ENCODE measurements around the gene POLR2L. TPM values are rescaled to one million over a fixed set of nuclear protein-coding genes. Genes with fewer than 3 reads are reported as not detected.

The POLR2L gene
- total RNA-seq, 2 donors from 2014 or later: 33.5 to 83.4 TPM

DNA sequence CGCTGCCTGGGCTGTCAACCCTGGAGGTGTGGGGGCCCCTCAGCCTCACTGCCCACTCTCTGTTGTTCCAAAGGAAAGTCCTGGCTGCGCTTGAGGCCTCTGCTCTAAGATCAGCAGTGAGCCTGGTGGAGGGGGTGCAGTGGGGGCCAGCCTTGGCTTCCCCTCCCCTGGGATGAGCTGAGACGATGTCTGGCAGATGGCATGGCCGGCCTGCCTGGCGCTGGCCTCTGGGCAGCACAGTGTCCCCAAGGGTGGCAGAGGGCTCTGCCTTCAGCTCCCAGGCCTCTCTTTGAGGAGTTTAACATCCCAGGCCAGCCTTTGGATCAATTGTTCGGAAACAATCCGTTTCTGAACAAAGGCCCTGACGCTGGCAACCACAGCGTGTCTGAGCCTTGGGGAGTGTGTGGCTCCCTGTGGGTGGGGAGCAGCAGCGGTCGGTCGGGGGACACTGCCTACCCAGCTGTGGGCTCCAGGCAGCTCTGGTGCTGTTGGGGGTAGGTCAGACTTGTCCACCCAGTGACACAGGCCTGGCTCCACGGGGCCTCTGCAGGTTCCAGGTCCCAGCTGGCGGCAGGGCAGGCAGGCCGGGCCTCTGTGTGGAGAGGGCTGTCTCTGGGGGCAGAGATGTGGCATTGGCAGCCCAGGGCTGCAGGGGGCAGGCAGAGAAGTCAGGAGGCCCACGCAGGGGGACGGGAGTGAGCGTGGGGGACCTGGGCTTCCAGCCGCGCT is 12.4 kb upstream of the POLR2L start:
- Histone ChIP-seq H3K36me3 (replicated peaks in 1 of 2; ENCODE audit: insufficient read depth in 1 of 2, low read depth in 2 of 2) (no peaks in the 10 kb centered on the region), H3K27ac (no peak overlapping the region), H3K27me3 (no peaks in the 10 kb centered on the region), H3K4me1 (peaks cover 16% of the 10 kb centered on the region), H3K9me3 (no peaks in the 10 kb centered on the region), H3K4me3 (no peak overlapping the region)
- intact Hi-C loops (cut with DNase I): loop anchor here (5.0 kb wide), 1 partner anchor 183 kb away; the partner anchor contains the start of gene MUC6
- ATAC-seq: no peak
- TF ChIP-seq POLR2A (IDR thresholded peaks at IDR 0.05) (no peak), CTCF (IDR thresholded peaks at IDR 0.05) (no peak)
- DNase-seq: no peak
- WGBS, 2 donors: 91 to 95% methylated on average over 9 to 20 of the region's 20 CpGs

GRCh38 chr11:853682-854448 is 11.5 kb upstream of the POLR2L start:
- no peak for ATAC-seq
- TF ChIP-seq CTCF (IDR thresholded peaks at IDR 0.05) (no peak), POLR2A (IDR thresholded peaks at IDR 0.05) (no peak)
- 95 to 97% methylated on average over 18 to 22 of the region's 27 CpGs for WGBS, 2 donors
- H3K4me1 ChIP-seq: peaks cover 19% of the 10 kb centered on the region
- no peak for DNase-seq
- no peaks in the 10 kb centered on the region for H3K36me3 ChIP-seq (replicated peaks in 1 of 2; ENCODE audit: insufficient read depth in 1 of 2, low read depth in 2 of 2)
- no peak overlapping the region for H3K4me3 ChIP-seq
- no peak overlapping the region for H3K27ac ChIP-seq
- H3K27me3 ChIP-seq: peaks cover 0 to 6% of the 10 kb centered on the region in 2 donors
- intact Hi-C loops (cut with DNase I): no loop called here
- no peaks in the 10 kb centered on the region for H3K9me3 ChIP-seq

GRCh38 chr11:852762-853161 is 10.4 kb upstream of the POLR2L start:
- H3K36me3 ChIP-seq (replicated peaks in 1 of 2; ENCODE audit: insufficient read depth in 1 of 2, low read depth in 2 of 2): no peaks in the 10 kb centered on the region
- no peak overlapping the region for H3K27ac ChIP-seq
- H3K4me1 ChIP-seq: peaks cover 30% of the 10 kb centered on the region
- DNase-seq (no peak), ATAC-seq (no peak)
- no peaks in the 10 kb centered on the region for H3K9me3 ChIP-seq
- H3K4me3 ChIP-seq: no peak overlapping the region
- WGBS, 2 donors: 78 to 89% methylated on average over 4 to 15 of the region's 15 CpGs
- intact Hi-C loops (cut with DNase I): no loop called here
- H3K27me3 ChIP-seq: peaks cover 0 to 6% of the 10 kb centered on the region in 2 donors
- TF ChIP-seq CTCF (IDR thresholded peaks at IDR 0.05) (no peak), POLR2A (IDR thresholded peaks at IDR 0.05) (no peak)

- intact Hi-C loops (cut with DNase I): no loop called here
- DNase-seq (no peak), ATAC-seq (no peak)
- Histone ChIP-seq H3K27me3 (peaks cover 0 to 6% of the 10 kb centered on the region in 2 donors), H3K27ac (no peak overlapping the region), H3K9me3 (no peaks in the 10 kb centered on the region), H3K4me1 (peaks cover 31% of the 10 kb centered on the region), H3K4me3 (no peak overlapping the region), H3K36me3 (replicated peaks in 1 of 2; ENCODE audit: insufficient read depth in 1 of 2, low read depth in 2 of 2) (no peaks in the 10 kb centered on the region)
- 86 to 100% methylated on average over 3 to 22 of the region's 28 CpGs for WGBS, 2 donors
- no peak for TF ChIP-seq POLR2A (IDR thresholded peaks at IDR 0.05)
Observed at GRCh38 chr11:850775-851763, 8.7 kb upstream of the POLR2L start.

Data from body of pancreas (tissue), 4 donors.